COLO668 (cell line): ENCODE data around the gene FAM50A.
A peak's percentile ranks its signal among the peaks of the same experiment; 100 is the strongest.

Source experiments
- DNase-seq: peaks from one replicate; lab custom pipeline; 2025; ENCODE audit not compliant: unreplicated experiment; lab: John Stamatoyannopoulos, UW

Gene FAM50A

GRCh38 chrX:154412468-154412867 lies 31.5 kb upstream of the FAM50A start:
- peak; percentile 31 for DNase-seq

GRCh38 chrX:154413142-154413541 lies 30.8 kb upstream of the FAM50A start:
- no peak for DNase-seq

- no peak for DNase-seq
Measured at GRCh38 chrX:154417157-154417556, 26.8 kb upstream of the FAM50A start.

- no peak for DNase-seq
Measured at GRCh38 chrX:154419189-154419588, 24.8 kb upstream of the FAM50A start.

- DNase-seq, result no peak
Measured at GRCh38 chrX:154419688-154420401, 24.1 kb upstream of the FAM50A start.

GRCh38 chrX:154420402-154420756 lies 23.6 kb upstream of the FAM50A start:
- DNase-seq, result no peak

GRCh38 chrX:154426916-154427770 lies 16.8 kb upstream of the FAM50A start:
- no peak for DNase-seq

- DNase-seq, result peak; percentile 98
Measured at GRCh38 chrX:154428176-154429171, 15.5 kb upstream of the FAM50A start, which contains the start of gene ATP6AP1. Gene ATP6AP1 (plus strand): TSS chrX:154428677. CDS start chrX:154428693, 16 bp downstream.

GRCh38 chrX:154429711-154430110 lies 14.2 kb upstream of the FAM50A start:
- no peak for DNase-seq

- no peak for DNase-seq
Measured at GRCh38 chrX:154430479-154430878, 13.5 kb upstream of the FAM50A start.

- no peak for DNase-seq
Measured at GRCh38 chrX:154430916-154431315, 13.0 kb upstream of the FAM50A start.

- DNase-seq, result no peak
Measured at GRCh38 chrX:154431341-154431740, 12.6 kb upstream of the FAM50A start.

GRCh38 chrX:154432210-154432609 lies 11.7 kb upstream of the FAM50A start:
- no peak for DNase-seq

- no peak for DNase-seq
Measured at GRCh38 chrX:154433605-154434004, 10.3 kb upstream of the FAM50A start.

- DNase-seq, result no peak
Measured at GRCh38 chrX:154434394-154435168, 9.4 kb upstream of the FAM50A start.

GRCh38 chrX:154435171-154435733 lies 8.7 kb upstream of the FAM50A start:
- no peak for DNase-seq

GRCh38 chrX:154436374-154436982 lies 7.5 kb upstream of the FAM50A start:
- DNase-seq, result peak; percentile 77

GRCh38 chrX:154436983-154437752 lies 6.8 kb upstream of the FAM50A start, which contains the start of gene GDI1:
Gene GDI1 (plus strand): TSS chrX:154437154. CDS start chrX:154437255, 101 bp downstream.
- DNase-seq, result peak; percentile 77
